Endodermal cell (in vitro differentiated cells): Measurements from ENCODE around the gene KLK6. TPM values are rescaled to one million over a fixed set of nuclear protein-coding genes. Genes with fewer than 3 reads are reported as not detected.

Experiments used
- DNase-seq: peaks from one replicate; pipeline ENCODE4 v3.0.0-alpha.2; 2017
- H3K27ac ChIP-seq: 2 replicates; pipeline ENCODE4 v1.5.1; 2013; ENCODE audit warnings: mild to moderate bottlenecking, low read depth, low read length, moderate library complexity
- H3K27me3 ChIP-seq: 2 replicates; pipeline ENCODE4 v1.6.1; 2013; ENCODE audit warnings: mild to moderate bottlenecking, low read length, moderate library complexity; ENCODE audit not compliant: insufficient read depth, control insufficient read depth, poor library complexity, severe bottlenecking
- H3K36me3 ChIP-seq: 2 replicates; pipeline ENCODE4 v1.7.0; 2013; ENCODE audit warnings: mild to moderate bottlenecking, low read length, moderate library complexity; ENCODE audit not compliant: control insufficient read depth, insufficient read depth
- H3K4me1 ChIP-seq: one replicate; pipeline ENCODE4 v1.7.0; 2013; ENCODE audit warnings: low read length; ENCODE audit not compliant: control insufficient read depth, insufficient read depth
- H3K4me3 ChIP-seq: 2 replicates; pipeline ENCODE4 v1.5.1; 2013; ENCODE audit warnings: mild to moderate bottlenecking, low read length, moderate library complexity
- H3K9ac ChIP-seq: 2 replicates; pipeline ENCODE4 v1.6.1; 2013; ENCODE audit warnings: mild to moderate bottlenecking, low read length, moderate library complexity; ENCODE audit not compliant: poor library complexity, severe bottlenecking; ENCODE audit errors: extremely low read depth
- H3K9me3 ChIP-seq: 2 replicates; pipeline ENCODE4 v1.6.1; 2013; ENCODE audit warnings: mild to moderate bottlenecking, low read length, moderate library complexity; ENCODE audit not compliant: control insufficient read depth
- H3K27ac Mint-ChIP-seq: 2 replicates; pipeline ENCODE4 v1.8.0; 2020; ENCODE audit warnings: mixed read lengths
- H3K27me3 Mint-ChIP-seq: 2 replicates; pipeline ENCODE4 v1.8.0; 2021; ENCODE audit warnings: mild to moderate bottlenecking, mixed read lengths; ENCODE audit not compliant: insufficient read depth
- H3K36me3 Mint-ChIP-seq: 2 replicates; pipeline ENCODE4 v1.8.0; 2020; ENCODE audit warnings: low read depth, mixed read lengths
- H3K4me1 Mint-ChIP-seq: 2 replicates; pipeline ENCODE4 v1.8.0; 2020; ENCODE audit warnings: mixed read lengths
- H3K4me3 Mint-ChIP-seq: 2 replicates; pipeline ENCODE4 v1.8.0; 2020; ENCODE audit warnings: mild to moderate bottlenecking, moderate library complexity, mixed read lengths
- H3K9me3 Mint-ChIP-seq: 2 replicates; pipeline ENCODE4 v1.8.0; 2020; ENCODE audit warnings: mild to moderate bottlenecking, mixed read lengths
- WGBS, 2 experiments: methylation state at CpG; one replicate each; pipeline versions ENCODE4 v1.1.5 to v1.1.7; 2013; ENCODE audit warnings: missing lambda C conversion rate in 2 of 2, mixed read lengths in 1 of 2; ENCODE audit not compliant: insufficient coverage in 1 of 2, insufficient read length in 1 of 2; 5-methylcytosine and 5-hydroxymethylcytosine counted together
- total RNA-seq, 2 donors: library from RNA; stranded (reverse); fragmentation: NEBNext Ultra II Directional in 1 of 2; extraction: Animal tissue kit (Norgen Biotek cat#: 25700) in 1 of 2; gene quantifications; 2 replicates in 1 of 2; 3 replicates in 1 of 2; pipeline ENCODE4 v1.2.1, GENCODE V29; 2021
- TF ChIP-seq, protein P1 (sequence below): fragments of 200-600 bp; sonication (generic); conservative IDR thresholded peaks from 2 replicates; pipeline ENCODE4 v1.5.0; 2021; ENCODE audit warnings: antibody characterized with exemption, mild to moderate bottlenecking

Gene KLK6
- total RNA-seq, 2 donors from 2014 or later: 0.86 to 0.93 TPM

- Mint-ChIP-seq H3K4me3 (no peak within 1 kb of the TSS), H3K4me1 (no peaks in the 10 kb centered on the region), H3K9me3 (peaks cover 4% of the 10 kb centered on the region), H3K27ac (no peak within 1 kb of the TSS), H3K36me3 (no peaks in the 10 kb centered on the region), H3K27me3 (peaks cover 66% of the 10 kb centered on the region)
- no peaks in the 10 kb centered on the region for H3K4me1 ChIP-seq
- no peak within 1 kb of the TSS for H3K27ac ChIP-seq
- WGBS, 2 experiments: 69 to 79% methylated on average over 18 to 28 of the region's 28 CpGs
- peaks cover 27% of the 10 kb centered on the region for H3K27me3 ChIP-seq
- peak; percentile 60 for DNase-seq
- H3K9ac ChIP-seq: no peak within 1 kb of the TSS
- TF ChIP-seq, protein P1, sequence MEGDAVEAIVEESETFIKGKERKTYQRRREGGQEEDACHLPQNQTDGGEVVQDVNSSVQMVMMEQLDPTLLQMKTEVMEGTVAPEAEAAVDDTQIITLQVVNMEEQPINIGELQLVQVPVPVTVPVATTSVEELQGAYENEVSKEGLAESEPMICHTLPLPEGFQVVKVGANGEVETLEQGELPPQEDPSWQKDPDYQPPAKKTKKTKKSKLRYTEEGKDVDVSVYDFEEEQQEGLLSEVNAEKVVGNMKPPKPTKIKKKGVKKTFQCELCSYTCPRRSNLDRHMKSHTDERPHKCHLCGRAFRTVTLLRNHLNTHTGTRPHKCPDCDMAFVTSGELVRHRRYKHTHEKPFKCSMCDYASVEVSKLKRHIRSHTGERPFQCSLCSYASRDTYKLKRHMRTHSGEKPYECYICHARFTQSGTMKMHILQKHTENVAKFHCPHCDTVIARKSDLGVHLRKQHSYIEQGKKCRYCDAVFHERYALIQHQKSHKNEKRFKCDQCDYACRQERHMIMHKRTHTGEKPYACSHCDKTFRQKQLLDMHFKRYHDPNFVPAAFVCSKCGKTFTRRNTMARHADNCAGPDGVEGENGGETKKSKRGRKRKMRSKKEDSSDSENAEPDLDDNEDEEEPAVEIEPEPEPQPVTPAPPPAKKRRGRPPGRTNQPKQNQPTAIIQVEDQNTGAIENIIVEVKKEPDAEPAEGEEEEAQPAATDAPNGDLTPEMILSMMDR: no peak
- H3K36me3 ChIP-seq: no peaks in the 10 kb centered on the region
- no peaks in the 10 kb centered on the region for H3K9me3 ChIP-seq
- H3K4me3 ChIP-seq: no peak within 1 kb of the TSS
Measured at GRCh38 chr19:50983625-50984292, 14.4 kb upstream of the KLK6 start, which contains the start of gene KLK7. TSS of gene KLK7 (minus strand) at chr19:50983917. CDS start at chr19:50982399, 1,518 bp downstream.

GRCh38 chr19:50982186-50982585 lies 12.8 kb upstream of the KLK6 start:
- Histone ChIP-seq H3K36me3 (no peaks in the 10 kb centered on the region), H3K4me3 (no peak overlapping the region), H3K4me1 (no peaks in the 10 kb centered on the region), H3K27me3 (peaks cover 12% of the 10 kb centered on the region), H3K9me3 (no peaks in the 10 kb centered on the region), H3K9ac (no peak overlapping the region), H3K27ac (no peak overlapping the region)
- DNase-seq: peak; percentile 52
- Mint-ChIP-seq H3K27ac (no peak overlapping the region), H3K4me3 (no peak overlapping the region), H3K9me3 (peaks cover 4% of the 10 kb centered on the region), H3K27me3 (peaks cover 63% of the 10 kb centered on the region), H3K4me1 (no peaks in the 10 kb centered on the region), H3K36me3 (no peaks in the 10 kb centered on the region)
- 91% methylated on average over 4 of the region's 4 CpGs; no CpG with 5 or more reads in 1 of the 2 experiments for WGBS, 2 experiments
- TF ChIP-seq, protein P1: no peak

DNA sequence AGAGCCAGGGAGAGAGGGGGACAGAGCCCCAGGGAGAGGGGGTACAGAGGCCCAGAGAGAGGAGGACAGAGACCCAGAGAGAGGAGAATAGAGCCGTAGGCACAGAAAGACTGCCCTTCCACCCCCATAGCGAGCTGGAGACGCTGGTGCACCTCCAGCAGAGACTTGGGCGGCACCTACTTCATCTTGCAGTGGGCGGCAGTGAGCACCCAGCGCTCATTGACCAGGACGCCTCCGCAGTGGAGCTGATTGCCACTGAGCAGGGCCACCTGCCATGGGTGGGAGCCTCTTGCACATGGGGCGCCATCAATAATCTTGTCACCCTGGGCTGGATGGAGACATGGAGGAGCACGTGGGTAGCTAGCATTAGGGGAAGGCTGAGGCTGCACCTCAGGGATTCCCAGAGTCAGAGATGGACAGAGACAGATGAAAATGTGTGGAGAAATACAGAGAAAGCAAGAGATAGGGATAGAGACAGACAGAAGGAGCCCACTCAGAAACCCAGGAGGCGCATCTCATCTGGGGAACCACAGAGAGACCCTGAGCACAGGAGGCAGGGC lies 12.3 kb upstream of the KLK6 start:
- TF ChIP-seq, protein P1: no peak
- peak; percentile 46 for DNase-seq
- no peaks in the 10 kb centered on the region for H3K4me1 Mint-ChIP-seq
- H3K36me3 ChIP-seq: no peaks in the 10 kb centered on the region
- H3K9me3 ChIP-seq: no peaks in the 10 kb centered on the region
- H3K4me3 ChIP-seq: no peak overlapping the region
- no peak overlapping the region for H3K27ac ChIP-seq
- no peak overlapping the region for H3K4me3 Mint-ChIP-seq
- H3K27me3 Mint-ChIP-seq: peaks cover 61% of the 10 kb centered on the region
- peaks cover 10% of the 10 kb centered on the region for H3K27me3 ChIP-seq
- H3K9me3 Mint-ChIP-seq: peaks cover 4% of the 10 kb centered on the region
- no peaks in the 10 kb centered on the region for H3K36me3 Mint-ChIP-seq
- no peaks in the 10 kb centered on the region for H3K4me1 ChIP-seq
- H3K9ac ChIP-seq: no peak overlapping the region
- no peak overlapping the region for H3K27ac Mint-ChIP-seq
- whole genome bisulfite sequencing, 2 experiments: 70 to 74% methylated on average over 10 to 11 of the region's 11 CpGs
